GM13977 (cell line): ENCODE data around the gene TBC1D24.
"Not testable (repeated sequence)": the region's sequence is repeated elsewhere in the genome, so short reads cannot be mapped to it uniquely, and the experiment has no call there.

Experiments used
- DNase-seq: peaks from one replicate; pipeline ENCODE4 v3.0.0; 2012; ENCODE audit warnings: low spot score
- in situ Hi-C: fragments of 300-500 bp; cut with MboI; formaldehyde crosslinking; loops from one replicate; pipeline ENCODE4 v1.12.0; 2022; ENCODE audit warnings: low sequenced_read_pairs, low pct_unique_long_range_greater_than_20kb, mixed read lengths, inconsistent platforms; ENCODE audit not compliant: unreplicated experiment
- TF ChIP-seq, protein P1 (sequence below): IDR thresholded peaks from 2 replicates; pipeline ENCODE4 v1.5.1; 2012; ENCODE audit warnings: mild to moderate bottlenecking, control low read depth; ENCODE audit not compliant: insufficient read depth; ENCODE audit errors: extremely low read depth, missing control alignments

The TBC1D24 gene

DNA sequence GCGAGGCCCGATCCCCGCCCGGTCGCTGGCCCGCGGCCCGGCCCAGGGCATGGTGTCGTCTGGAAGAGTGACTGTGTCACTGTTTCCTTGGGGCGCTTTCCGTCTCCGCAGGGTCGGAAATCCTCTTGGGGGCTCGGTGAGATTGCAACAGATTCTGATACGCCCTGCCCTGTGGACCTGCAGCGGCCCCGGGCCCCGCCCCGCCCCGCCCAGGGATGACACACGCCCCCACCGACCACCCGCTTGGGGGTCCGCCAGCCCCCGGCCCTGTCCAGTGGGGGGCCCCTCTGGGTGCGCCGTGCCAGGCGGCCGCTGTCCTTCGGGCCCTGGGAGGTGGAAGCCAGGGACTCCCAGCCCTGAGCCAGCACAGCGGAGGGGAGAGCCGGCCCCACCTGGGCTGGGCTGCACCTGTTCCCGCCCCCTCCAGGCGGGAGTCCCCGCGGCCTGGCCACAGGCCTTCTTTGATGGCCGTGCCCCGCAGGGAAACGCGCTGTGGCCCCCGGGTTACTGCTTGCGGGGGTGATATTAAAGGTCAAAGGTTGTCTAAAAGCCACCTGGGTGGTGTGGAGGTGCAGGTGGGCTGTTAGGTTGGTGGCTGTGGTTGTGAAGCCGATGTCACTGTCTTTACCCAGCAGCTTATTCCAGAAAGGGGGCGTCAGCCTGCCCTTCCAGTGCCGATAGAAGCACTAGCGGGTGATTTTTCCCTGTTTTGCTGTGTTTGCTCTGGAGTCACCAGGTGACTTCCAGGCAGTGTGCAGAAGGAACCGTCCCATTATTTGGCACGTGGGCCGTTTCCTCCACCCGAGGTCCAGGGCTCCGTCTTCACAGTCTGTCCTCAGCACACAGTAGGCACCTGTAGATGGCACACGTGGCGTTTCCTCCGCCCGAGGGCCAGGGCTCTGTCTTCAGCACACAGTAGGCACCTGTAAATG lies 752 bp downstream of the TBC1D24 start:
- in situ Hi-C loops, result no loop called here
- peak; percentile 72 for DNase-seq
- TF ChIP-seq, protein P1, sequence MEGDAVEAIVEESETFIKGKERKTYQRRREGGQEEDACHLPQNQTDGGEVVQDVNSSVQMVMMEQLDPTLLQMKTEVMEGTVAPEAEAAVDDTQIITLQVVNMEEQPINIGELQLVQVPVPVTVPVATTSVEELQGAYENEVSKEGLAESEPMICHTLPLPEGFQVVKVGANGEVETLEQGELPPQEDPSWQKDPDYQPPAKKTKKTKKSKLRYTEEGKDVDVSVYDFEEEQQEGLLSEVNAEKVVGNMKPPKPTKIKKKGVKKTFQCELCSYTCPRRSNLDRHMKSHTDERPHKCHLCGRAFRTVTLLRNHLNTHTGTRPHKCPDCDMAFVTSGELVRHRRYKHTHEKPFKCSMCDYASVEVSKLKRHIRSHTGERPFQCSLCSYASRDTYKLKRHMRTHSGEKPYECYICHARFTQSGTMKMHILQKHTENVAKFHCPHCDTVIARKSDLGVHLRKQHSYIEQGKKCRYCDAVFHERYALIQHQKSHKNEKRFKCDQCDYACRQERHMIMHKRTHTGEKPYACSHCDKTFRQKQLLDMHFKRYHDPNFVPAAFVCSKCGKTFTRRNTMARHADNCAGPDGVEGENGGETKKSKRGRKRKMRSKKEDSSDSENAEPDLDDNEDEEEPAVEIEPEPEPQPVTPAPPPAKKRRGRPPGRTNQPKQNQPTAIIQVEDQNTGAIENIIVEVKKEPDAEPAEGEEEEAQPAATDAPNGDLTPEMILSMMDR, result no peak

DNA sequence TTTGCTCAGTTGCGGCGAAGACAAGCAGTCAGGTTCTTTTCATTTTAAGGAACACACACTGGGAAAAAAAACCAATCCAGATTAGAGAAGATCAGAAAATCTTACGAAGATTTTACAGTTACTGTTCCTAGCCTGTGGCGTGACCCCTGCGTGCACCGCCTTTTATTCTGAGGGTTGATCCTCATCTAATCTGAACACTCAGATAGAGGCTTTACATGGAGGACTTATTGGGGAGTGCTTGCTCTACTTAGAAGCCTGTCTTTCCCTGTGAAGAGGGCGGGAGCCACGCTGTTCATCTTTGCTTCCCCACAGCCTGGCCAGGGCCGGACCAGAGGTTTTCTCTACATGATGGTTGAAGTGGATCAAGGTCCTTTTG lies 1.4 kb downstream of the TBC1D24 start:
- in situ Hi-C loops, result no loop called here
- TF ChIP-seq, protein P1, result no peak
- DNase-seq, result no peak

DNA sequence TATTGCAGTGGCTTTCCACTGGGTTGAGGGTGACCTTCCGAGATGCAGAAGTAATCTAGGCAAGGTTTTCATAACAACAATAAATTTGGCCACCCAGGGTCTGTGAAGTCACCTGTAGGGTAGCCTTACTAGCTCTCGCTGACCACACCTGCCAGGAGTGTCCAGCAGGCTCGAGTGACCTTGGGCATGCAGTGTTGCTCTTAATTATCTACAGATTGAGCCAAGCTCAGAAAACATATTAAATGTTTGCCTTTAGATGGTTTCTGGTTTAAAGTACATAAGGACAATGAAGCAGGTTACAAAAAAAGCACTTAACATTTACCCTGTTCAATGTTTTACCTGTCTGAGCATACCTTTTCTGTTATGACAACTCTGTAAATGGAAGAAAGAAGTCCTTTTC lies 1.8 kb downstream of the TBC1D24 start:
- TF ChIP-seq, protein P1, result no peak
- in situ Hi-C loops, result no loop called here
- DNase-seq, result no peak

DNA sequence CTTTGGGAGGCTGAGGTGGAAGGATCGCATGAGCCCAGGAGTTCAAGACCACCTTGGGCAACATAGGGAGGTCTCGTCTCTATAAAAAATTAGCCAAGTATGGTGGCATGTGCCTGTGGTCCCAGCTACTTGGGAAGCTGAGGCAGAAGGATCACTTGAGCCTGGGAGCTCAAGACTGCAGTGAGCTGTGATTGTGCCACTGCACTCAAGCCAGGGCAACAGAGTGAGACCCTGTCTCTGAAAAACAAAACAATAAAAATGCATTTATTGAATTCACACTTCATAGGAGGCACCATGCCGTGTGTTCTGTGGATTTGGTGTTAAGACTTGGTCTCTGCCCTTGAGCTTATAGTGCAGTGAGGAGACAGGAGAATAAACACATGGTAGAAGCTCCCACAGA lies 2.4 kb downstream of the TBC1D24 start:
- TF ChIP-seq, protein P1, result no peak
- in situ Hi-C loops, result no loop called here
- no peak for DNase-seq

DNA sequence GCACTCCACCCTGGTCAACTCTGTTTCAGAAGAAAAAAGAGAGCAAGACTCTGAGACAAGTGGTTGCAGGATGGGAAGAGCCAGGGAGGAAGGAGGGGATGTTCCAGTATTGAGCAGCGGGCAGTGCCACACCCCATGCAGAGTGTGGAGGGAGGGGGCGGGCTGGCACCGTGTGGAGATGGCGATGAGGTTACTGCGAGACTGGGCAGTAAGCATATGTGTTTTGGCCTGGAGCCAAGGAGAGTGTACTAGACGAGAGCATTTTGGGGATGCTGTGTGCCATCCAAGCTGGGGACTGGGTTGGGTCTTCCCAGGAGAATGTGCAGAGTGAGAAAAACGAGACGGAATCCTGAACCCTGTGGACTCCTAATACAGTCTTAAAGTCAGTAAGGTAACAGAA lies 3.4 kb downstream of the TBC1D24 start:
- in situ Hi-C loops, result no loop called here
- TF ChIP-seq, protein P1, result no peak
- DNase-seq, result no peak

DNA sequence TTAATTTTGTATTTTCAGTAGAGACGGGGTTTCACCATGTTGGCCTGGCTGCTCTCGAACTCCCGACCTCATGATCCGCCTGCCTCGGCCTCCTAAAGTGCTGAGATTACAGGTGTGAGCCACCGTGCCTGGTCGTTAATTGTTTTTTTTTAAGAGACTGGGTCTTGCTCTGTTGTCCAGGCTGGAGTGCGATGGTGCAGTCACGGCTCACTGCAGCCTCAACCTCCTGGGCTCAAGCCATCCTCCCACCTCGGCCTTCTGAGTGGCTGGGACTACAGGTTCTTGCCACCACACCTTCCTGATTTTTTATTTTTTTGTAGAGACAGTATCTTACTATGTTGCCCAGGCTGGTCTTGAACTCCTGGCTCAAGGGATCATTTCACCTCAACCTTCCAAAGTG lies 5.1 kb downstream of the TBC1D24 start:
- in situ Hi-C loops, result loop anchor here (10.0 kb wide), 1 partner anchor 125 kb away; no protein-coding TSS in a partner anchor
- not testable (repeated sequence) for DNase-seq

DNA sequence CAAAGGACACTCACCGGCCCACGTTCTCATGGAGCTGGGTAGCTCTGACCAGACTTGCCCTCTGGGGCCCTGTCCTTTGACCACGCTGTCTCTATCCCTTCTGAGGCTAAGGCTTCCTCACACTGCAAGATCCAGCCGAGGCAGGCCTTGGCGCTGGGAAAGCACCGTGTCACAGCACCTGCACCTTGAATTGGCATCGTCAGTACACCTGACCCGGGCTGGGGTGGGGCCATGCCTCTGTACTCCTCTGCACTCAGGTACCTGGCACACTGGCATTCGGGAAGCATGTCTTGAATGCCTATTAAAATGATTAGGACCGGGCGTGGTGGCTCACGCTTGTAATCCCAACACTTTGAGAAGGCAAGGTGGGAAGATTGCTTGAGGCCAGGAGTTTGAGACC lies 6.0 kb downstream of the TBC1D24 start:
- TF ChIP-seq, protein P1, result no peak
- DNase-seq, result no peak
- in situ Hi-C loops, result loop anchor here (10.0 kb wide), 1 partner anchor 126 kb away; no protein-coding TSS in a partner anchor
